Lung (tissue), 12 donors: ENCODE data around the gene APBB2. TPM values are rescaled to one million over a fixed set of nuclear protein-coding genes. Genes with fewer than 3 reads are reported as not detected.

Source experiments
- ATAC-seq: fragments of 200-7000 bp; cut with Tn5 transposase; one replicate; pipeline ENCODE4 v1.9.1; 2020; ENCODE audit warnings: moderate number of reproducible peaks; ENCODE audit not compliant: insufficient read depth, low FRiP score
- DNase-seq, 3 donors: peaks; one replicate each; pipeline ENCODE4 v3.0.0-alpha.2; 2013 to 2017
- H3K27ac ChIP-seq, 2 donors: one replicate each; pipeline ENCODE4 v1.5.1; 2013; ENCODE audit warnings: mild to moderate bottlenecking in 2 of 2, moderate library complexity in 2 of 2, control low read depth in 1 of 2, inconsistent platforms in 1 of 2, low read depth in 1 of 2, low read length in 1 of 2
- H3K27me3 ChIP-seq, 3 donors: one replicate each; pipeline ENCODE4 v1.5.1; 2013; ENCODE audit warnings: low read length in 2 of 3; ENCODE audit not compliant: control insufficient read depth in 3 of 3, insufficient read depth in 3 of 3
- H3K36me3 ChIP-seq, 4 donors: one replicate each; pipeline ENCODE4 v1.5.1; 2013; ENCODE audit warnings: low read length in 4 of 4, mild to moderate bottlenecking in 1 of 4, moderate library complexity in 1 of 4; ENCODE audit not compliant: control insufficient read depth in 4 of 4, insufficient read depth in 4 of 4
- H3K4me1 ChIP-seq, 5 donors: one replicate each; pipeline ENCODE4 v1.5.1; 2013; ENCODE audit warnings: low read length in 5 of 5, mild to moderate bottlenecking in 2 of 5, moderate library complexity in 1 of 5; ENCODE audit not compliant: control insufficient read depth in 5 of 5, insufficient read depth in 5 of 5
- H3K4me3 ChIP-seq: one replicate; pipeline ENCODE4 v1.5.1; 2013; ENCODE audit warnings: mild to moderate bottlenecking, control low read depth, moderate library complexity
- H3K9ac ChIP-seq, 2 donors: one replicate each; pipeline ENCODE4 v1.5.1; 2013; ENCODE audit warnings: low read length in 2 of 2, control low read depth in 1 of 2; ENCODE audit not compliant: insufficient read depth in 1 of 2
- H3K9me3 ChIP-seq, 4 donors: one replicate each; pipeline ENCODE4 v1.5.1; 2013; ENCODE audit warnings: low read length in 3 of 4, mild to moderate bottlenecking in 1 of 4, moderate library complexity in 1 of 4; ENCODE audit not compliant: control insufficient read depth in 4 of 4, insufficient read depth in 3 of 4
- CTCF ChIP-seq: IDR thresholded peaks from 2 replicates; pipeline ENCODE4 v1.5.1; 2012; ENCODE audit warnings: mild to moderate bottlenecking; ENCODE audit errors: control extremely low read depth, extremely low read depth
- WGBS, 2 donors: extraction: QIAGEN DNeasy Blood & Tissue Kit; methylation state at CpG; one replicate each; pipeline ENCODE4 v1.1.7; 2013; 5-methylcytosine and 5-hydroxymethylcytosine counted together
- polyA plus RNA-seq, 2 donors: library from polyadenylated mRNA; stranded (reverse); fragments of 200-250 nt; gene quantifications; one replicate each; pipeline ENCODE4 v1.2.1, GENCODE V29; 2013
- total RNA-seq, 2 donors: library from RNA; depleted of rRNA in 1 of 2; stranded (reverse); fragments of >200 nt in 1 of 2; gene quantifications; one replicate each; pipeline ENCODE4 v1.2.1, GENCODE V29; 2014 to 2021
- donor health status: control.
- donor health status: control.
- donor health status: Bipolar disorder and iron deficiency.
- donor health status: healthy.
- donor health status: DM: yes; HTN: yes; CAD: no.

APBB2 gene
- total and polyA plus RNA-seq, 4 donors: 13.3 to 99.0 (median 40.4) TPM

GRCh38 chr4:40916880-40917279, 297.5 kb downstream of the APBB2 start:
- no peaks in the 10 kb centered on the region for H3K9me3 ChIP-seq
- ATAC-seq (peak; percentile 78), DNase-seq (peak in 1 of 3 donors; percentile 12)
- no peak overlapping the region for H3K4me3 ChIP-seq
- no peaks in the 10 kb centered on the region for H3K27me3 ChIP-seq
- peak; percentile 11 for TF ChIP-seq CTCF
- H3K9ac ChIP-seq: no peak overlapping the region
- H3K36me3 ChIP-seq: peaks cover 0 to 2% (median 0%) of the 10 kb centered on the region in 4 donors
- 63 to 69% methylated on average over 5 of the region's 5 CpGs for WGBS, 2 donors
- no peak overlapping the region for H3K27ac ChIP-seq
- H3K4me1 ChIP-seq: peaks cover 4 to 30% (median 17%) of the 10 kb centered on the region in 5 donors

DNA sequence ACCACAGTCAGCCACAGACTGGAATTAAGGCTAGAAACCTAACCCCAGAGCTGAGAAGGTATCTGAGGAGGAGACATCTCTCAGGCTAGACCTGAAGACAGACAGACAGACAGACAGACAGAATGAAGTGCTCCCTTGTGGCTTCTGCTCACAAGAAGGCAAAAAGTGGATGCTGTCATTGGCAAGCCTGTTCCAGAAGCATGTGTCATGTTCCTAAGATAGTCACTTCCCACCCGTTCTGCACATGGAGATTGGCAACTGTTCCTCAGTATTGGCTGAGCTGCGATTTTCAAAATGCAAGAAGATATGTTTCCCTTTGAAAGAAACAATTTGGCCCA, 298.2 kb downstream of the APBB2 start:
- Histone ChIP-seq H3K9me3 (no peaks in the 10 kb centered on the region), H3K27me3 (no peaks in the 10 kb centered on the region), H3K36me3 (peaks cover 0 to under 1% (median 0%) of the 10 kb centered on the region in 4 donors), H3K4me3 (no peak overlapping the region), H3K9ac (no peak overlapping the region), H3K4me1 (peaks cover 4 to 30% (median 17%) of the 10 kb centered on the region in 5 donors), H3K27ac (peak overlapping the region in 1 of 2 donors; percentile 11)
- 70 to 77% methylated on average over 2 of the region's 2 CpGs for WGBS, 2 donors
- peak in 2 of 3 donors; percentile 13 to 38 for DNase-seq
- TF ChIP-seq CTCF: no peak
- no peak for ATAC-seq

GRCh38 chr4:40915318-40916217, 298.8 kb downstream of the APBB2 start:
- no peaks in the 10 kb centered on the region for H3K36me3 ChIP-seq
- peaks cover 4 to 30% (median 17%) of the 10 kb centered on the region in 5 donors for H3K4me1 ChIP-seq
- H3K27me3 ChIP-seq: no peaks in the 10 kb centered on the region
- no peak for TF ChIP-seq CTCF
- 79 to 87% methylated on average over 12 of the region's 12 CpGs for WGBS, 2 donors
- DNase-seq: peak in 1 of 3 donors; percentile 8
- H3K9me3 ChIP-seq: no peaks in the 10 kb centered on the region
- peak overlapping the region in 1 of 2 donors; percentile 11 for H3K27ac ChIP-seq
- H3K9ac ChIP-seq: no peak overlapping the region
- no peak overlapping the region for H3K4me3 ChIP-seq
- no peak for ATAC-seq
